SHP77 (cell line): ENCODE data around the gene TNIK.
"Not testable (repeated sequence)": the region's sequence is repeated elsewhere in the genome, so short reads cannot be mapped to it uniquely, and the experiment has no call there.

Source experiments
- DNase-seq, 2 experiments: peaks; one replicate each; lab custom pipeline; 2025; lab: John Stamatoyannopoulos, UW

TNIK gene

GRCh38 chr3:171468296-171468906, 8.2 kb upstream of the TNIK start:
- no peak for DNase-seq

- no peak for DNase-seq
These were observed 5.6 kb upstream of the TNIK start for GRCh38 chr3:171465763-171466162.

GRCh38 chr3:171464462-171464861, 4.3 kb upstream of the TNIK start:
- DNase-seq: no peak

- DNase-seq: no peak
These were observed 2.0 kb upstream of the TNIK start for GRCh38 chr3:171462224-171462623.

GRCh38 chr3:171461525-171461917, 1.3 kb upstream of the TNIK start:
- no peak for DNase-seq

- no peak for DNase-seq
These were observed 720 bp upstream of the TNIK start for GRCh38 chr3:171460725-171461524.

- no peak for DNase-seq
These were observed 866 bp downstream of the TNIK start for GRCh38 chr3:171459137-171459941.

GRCh38 chr3:171458864-171459136, 1.4 kb downstream of the TNIK start:
- DNase-seq: no peak

- no peak for DNase-seq
These were observed 1.9 kb downstream of the TNIK start for GRCh38 chr3:171458071-171458863.

GRCh38 chr3:171457607-171458061, 2.6 kb downstream of the TNIK start:
- DNase-seq: no peak

GRCh38 chr3:171456765-171457606, 3.2 kb downstream of the TNIK start:
- DNase-seq: no peak

- no peak for DNase-seq
These were observed 4.3 kb downstream of the TNIK start for GRCh38 chr3:171455603-171456550.

GRCh38 chr3:171454041-171454440, 6.2 kb downstream of the TNIK start:
- no peak for DNase-seq

- no peak for DNase-seq
These were observed 6.9 kb downstream of the TNIK start for GRCh38 chr3:171453180-171453886.

- DNase-seq: no peak
These were observed 7.9 kb downstream of the TNIK start for GRCh38 chr3:171452328-171452727.

- no peak for DNase-seq
These were observed 8.3 kb downstream of the TNIK start for GRCh38 chr3:171451915-171452314.

- DNase-seq: not testable (repeated sequence)
These were observed 12.7 kb downstream of the TNIK start for GRCh38 chr3:171447579-171447891.

GRCh38 chr3:171446801-171447578, 13.2 kb downstream of the TNIK start:
- peak; percentile 13 to 31 for DNase-seq

GRCh38 chr3:171446301-171446700, 13.9 kb downstream of the TNIK start:
- DNase-seq: no peak
